ENCODE measurements around the gene XK. TPM values are rescaled to one million over a fixed set of nuclear protein-coding genes. Genes with fewer than 3 reads are reported as not detected.

Gene XK
- total RNA-seq, 1 experiment from 2014 or later, result 1.1 TPM

- TF ChIP-seq ARID4B (CRISPR knock-in tag; IDR thresholded peaks at IDR 0.05; ENCODE audit: borderline replicate concordance), result peak; percentile 85; the same call in 1 of the 2 replicates
- no peak for TF ChIP-seq USF2 (CRISPR knock-in tag; IDR thresholded peaks at IDR 0.05)
- no peak for TF ChIP-seq GABPB1 (CRISPR knock-in tag; IDR thresholded peaks at IDR 0.05)
- no peak for TF ChIP-seq GTF2I (CRISPR knock-in tag; conservative IDR thresholded peaks at IDR 0.05)
- peak; percentile 97 for TF ChIP-seq MAX (CRISPR knock-in tag; IDR thresholded peaks at IDR 0.05)
- TF ChIP-seq ZBTB43 (CRISPR knock-in tag; IDR thresholded peaks at IDR 0.05), result peak; percentile 94
- TF ChIP-seq ZSCAN18 (CRISPR knock-in tag; IDR thresholded peaks at IDR 0.05), result no peak
- 0 out of 2 replicates have a peak, but pooled peaks have one; percentile 63 for TF ChIP-seq KAT7 (CRISPR knock-in tag; IDR thresholded peaks at IDR 0.05; ENCODE audit: borderline replicate concordance)
- 0 out of 2 replicates have a peak, but pooled peaks have one; percentile 27 for TF ChIP-seq CREM (CRISPR knock-in tag; IDR thresholded peaks at IDR 0.05)
- no peak for TF ChIP-seq NR3C1 (CRISPR knock-in tag; conservative IDR thresholded peaks at IDR 0.05; ENCODE audit: low read depth)
- peak; percentile 91 for TF ChIP-seq ETV6 (CRISPR knock-in tag; IDR thresholded peaks at IDR 0.05)
- peak; percentile 73; the same call in 1 of the 2 replicates for TF ChIP-seq ATF1 (CRISPR knock-in tag; IDR thresholded peaks at IDR 0.05)
- peak; percentile 94 for TF ChIP-seq CREB1 (CRISPR knock-in tag; IDR thresholded peaks at IDR 0.05)
- TF ChIP-seq ZNF121 (CRISPR knock-in tag; IDR thresholded peaks at IDR 0.05), result no peak
- no peak for TF ChIP-seq ZNF512 (CRISPR knock-in tag; IDR thresholded peaks at IDR 0.05; ENCODE audit: borderline replicate concordance)
- TF ChIP-seq E2F4 (CRISPR knock-in tag; IDR thresholded peaks at IDR 0.05; ENCODE audit: borderline replicate concordance, low read depth), result peak; percentile 65; the same call in 1 of the 2 replicates
- peak; percentile 63; the same call in 1 of the 2 replicates for TF ChIP-seq NR2C2 (CRISPR knock-in tag; IDR thresholded peaks at IDR 0.05)
- peak; percentile 57; the same call in 1 of the 2 replicates for TF ChIP-seq ZNF317 (CRISPR knock-in tag; IDR thresholded peaks at IDR 0.05; ENCODE audit: borderline replicate concordance, low read depth)
- peak; percentile 94 for TF ChIP-seq ESRRA (CRISPR knock-in tag; IDR thresholded peaks at IDR 0.05; ENCODE audit: borderline replicate concordance)
- peak; percentile 95; the same call in 1 of the 2 replicates for TF ChIP-seq SMAD3 (CRISPR knock-in tag; IDR thresholded peaks at IDR 0.05; ENCODE audit: borderline replicate concordance)
- TF ChIP-seq HMGA2 (CRISPR knock-in tag; IDR thresholded peaks at IDR 0.05), result no peak
- peak; percentile 97 for TF ChIP-seq FOXP4 (CRISPR knock-in tag; IDR thresholded peaks at IDR 0.05)
Observed at GRCh38 chrX:37685381-37686359, at the start of gene XK (continued).

Measured in WTC11 (cell line).